Parathyroid adenoma (tissue), 2 donors: ENCODE measurements around the gene LRRC7.

ENCODE experiments used
- H2AFZ ChIP-seq: fragments of 300-600 bp; sonication (generic); one replicate; pipeline ENCODE4 v1.7.0; 2017; ENCODE audit warnings: antibody characterized with exemption, mild to moderate bottlenecking
- H3K27ac ChIP-seq: fragments of 300-600 bp; sonication (generic); one replicate; pipeline ENCODE4 v1.7.0; 2017
- H3K27me3 ChIP-seq: fragments of 300-600 bp; sonication (generic); one replicate; pipeline ENCODE4 v1.7.0; 2017; ENCODE audit warnings: low read length; ENCODE audit not compliant: control insufficient read depth, insufficient read depth
- H3K36me3 ChIP-seq: fragments of 300-600 bp; sonication (generic); one replicate; pipeline ENCODE4 v1.7.0; 2017; ENCODE audit warnings: low read length; ENCODE audit not compliant: control insufficient read depth, insufficient read depth
- H3K4me1 ChIP-seq: fragments of 300-600 bp; sonication (generic); one replicate; pipeline ENCODE4 v1.7.0; 2017; ENCODE audit warnings: control low read depth
- H3K4me2 ChIP-seq: fragments of 300-600 bp; sonication (generic); one replicate; pipeline ENCODE4 v1.7.0; 2017; ENCODE audit warnings: low read length
- H3K4me3 ChIP-seq: fragments of 300-600 bp; sonication (generic); one replicate; pipeline ENCODE4 v1.7.0; 2017; ENCODE audit warnings: low read depth, low read length
- H3K79me2 ChIP-seq: fragments of 300-600 bp; sonication (generic); one replicate; pipeline ENCODE4 v1.7.0; 2017; ENCODE audit warnings: control low read depth
- H3K9ac ChIP-seq: fragments of 300-600 bp; sonication (generic); one replicate; pipeline ENCODE4 v1.7.0; 2017; ENCODE audit warnings: mild to moderate bottlenecking
- H3K9me3 ChIP-seq: fragments of 300-600 bp; sonication (generic); one replicate; pipeline ENCODE4 v1.7.0; 2017; ENCODE audit warnings: low read length; ENCODE audit not compliant: control insufficient read depth
- TF ChIP-seq, protein P1 (sequence below): fragments of 300-600 bp; sonication (generic); IDR thresholded peaks from one replicate; pipeline ENCODE4 v1.7.0; 2017; ENCODE audit warnings: antibody characterized with exemption, mild to moderate bottlenecking
- donor health status: primary hyperparathyroidism.

LRRC7 gene

DNA sequence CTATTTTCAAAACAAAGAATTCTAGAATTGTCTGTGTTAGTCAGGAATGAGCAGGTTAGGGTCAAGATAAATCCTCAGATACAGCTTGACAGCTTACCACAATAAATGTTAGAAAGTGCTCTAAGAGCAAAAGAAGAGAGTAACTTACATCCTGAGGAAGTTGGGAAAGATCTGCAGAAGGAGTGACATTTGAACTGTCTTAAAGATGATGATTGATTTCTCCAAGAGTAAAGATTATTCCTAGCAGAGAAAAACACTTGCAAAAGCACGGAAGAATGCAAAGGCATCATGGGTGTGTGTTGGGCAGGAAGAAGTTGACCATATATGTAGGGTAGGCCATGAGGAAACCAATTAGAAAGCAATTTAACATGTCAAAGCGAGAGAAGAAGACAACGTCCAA is 175.4 kb downstream of the LRRC7 start:
- Histone ChIP-seq H3K9me3 (no peaks in the 10 kb centered on the region), H3K4me3 (no peak overlapping the region), H2AFZ (no peak overlapping the region), H3K36me3 (no peaks in the 10 kb centered on the region), H3K27me3 (no peaks in the 10 kb centered on the region), H3K27ac (no peak overlapping the region), H3K79me2 (no peaks in the 10 kb centered on the region), H3K4me1 (no peaks in the 10 kb centered on the region), H3K9ac (no peak overlapping the region), H3K4me2 (no peak overlapping the region)
- TF ChIP-seq, protein P1, sequence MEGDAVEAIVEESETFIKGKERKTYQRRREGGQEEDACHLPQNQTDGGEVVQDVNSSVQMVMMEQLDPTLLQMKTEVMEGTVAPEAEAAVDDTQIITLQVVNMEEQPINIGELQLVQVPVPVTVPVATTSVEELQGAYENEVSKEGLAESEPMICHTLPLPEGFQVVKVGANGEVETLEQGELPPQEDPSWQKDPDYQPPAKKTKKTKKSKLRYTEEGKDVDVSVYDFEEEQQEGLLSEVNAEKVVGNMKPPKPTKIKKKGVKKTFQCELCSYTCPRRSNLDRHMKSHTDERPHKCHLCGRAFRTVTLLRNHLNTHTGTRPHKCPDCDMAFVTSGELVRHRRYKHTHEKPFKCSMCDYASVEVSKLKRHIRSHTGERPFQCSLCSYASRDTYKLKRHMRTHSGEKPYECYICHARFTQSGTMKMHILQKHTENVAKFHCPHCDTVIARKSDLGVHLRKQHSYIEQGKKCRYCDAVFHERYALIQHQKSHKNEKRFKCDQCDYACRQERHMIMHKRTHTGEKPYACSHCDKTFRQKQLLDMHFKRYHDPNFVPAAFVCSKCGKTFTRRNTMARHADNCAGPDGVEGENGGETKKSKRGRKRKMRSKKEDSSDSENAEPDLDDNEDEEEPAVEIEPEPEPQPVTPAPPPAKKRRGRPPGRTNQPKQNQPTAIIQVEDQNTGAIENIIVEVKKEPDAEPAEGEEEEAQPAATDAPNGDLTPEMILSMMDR: no peak

DNA sequence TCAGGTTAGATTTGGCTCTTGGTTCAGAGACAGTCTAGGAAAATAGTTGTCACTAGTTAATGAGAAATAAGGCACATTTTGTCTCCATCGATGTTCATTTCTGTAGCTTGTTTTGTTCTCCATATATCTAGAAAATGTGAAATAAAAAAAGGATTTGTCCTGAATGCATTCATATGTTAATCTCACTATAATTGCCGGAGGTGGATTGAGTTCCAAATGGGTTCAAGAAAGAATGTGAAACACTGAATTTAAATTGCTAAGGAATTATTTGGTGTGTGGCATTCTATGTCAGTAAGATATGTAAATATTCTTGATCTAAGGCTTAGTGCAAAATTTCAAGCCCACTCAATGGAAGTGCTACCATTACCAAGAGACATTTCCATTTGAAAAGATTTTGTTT is 176.7 kb downstream of the LRRC7 start:
- H3K9ac ChIP-seq: no peak overlapping the region
- no peaks in the 10 kb centered on the region for H3K27me3 ChIP-seq
- H3K36me3 ChIP-seq: no peaks in the 10 kb centered on the region
- TF ChIP-seq, protein P1: no peak
- H3K4me2 ChIP-seq: no peak overlapping the region
- H3K9me3 ChIP-seq: no peaks in the 10 kb centered on the region
- H3K4me3 ChIP-seq: no peak overlapping the region
- H2AFZ ChIP-seq: no peak overlapping the region
- no peaks in the 10 kb centered on the region for H3K79me2 ChIP-seq
- H3K4me1 ChIP-seq: no peaks in the 10 kb centered on the region
- H3K27ac ChIP-seq: no peak overlapping the region

DNA sequence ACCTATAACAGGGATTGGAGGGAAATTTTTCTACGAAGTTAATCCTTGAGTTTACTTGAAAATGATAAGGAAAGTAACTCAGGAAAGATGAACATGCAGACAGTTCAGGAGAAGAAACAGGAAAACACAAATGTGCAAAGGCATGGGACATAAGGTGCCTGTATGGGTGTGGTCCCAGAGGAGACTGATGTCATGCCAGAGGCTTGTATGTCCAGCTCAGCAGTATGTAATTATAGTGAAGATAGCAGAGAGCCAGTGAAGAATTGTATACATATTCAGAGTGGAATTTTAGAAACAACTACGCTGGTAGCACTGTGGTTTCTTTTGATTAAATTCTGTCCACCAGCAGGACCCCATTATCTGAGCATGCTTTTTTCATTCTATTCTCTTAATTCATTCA is 179.5 kb downstream of the LRRC7 start:
- Histone ChIP-seq H3K9ac (no peak overlapping the region), H3K4me3 (no peak overlapping the region), H3K27me3 (no peaks in the 10 kb centered on the region), H3K4me2 (no peak overlapping the region), H3K9me3 (no peaks in the 10 kb centered on the region), H3K27ac (no peak overlapping the region), H3K36me3 (no peaks in the 10 kb centered on the region), H3K4me1 (no peaks in the 10 kb centered on the region), H2AFZ (no peak overlapping the region), H3K79me2 (no peaks in the 10 kb centered on the region)
- TF ChIP-seq, protein P1: no peak

DNA sequence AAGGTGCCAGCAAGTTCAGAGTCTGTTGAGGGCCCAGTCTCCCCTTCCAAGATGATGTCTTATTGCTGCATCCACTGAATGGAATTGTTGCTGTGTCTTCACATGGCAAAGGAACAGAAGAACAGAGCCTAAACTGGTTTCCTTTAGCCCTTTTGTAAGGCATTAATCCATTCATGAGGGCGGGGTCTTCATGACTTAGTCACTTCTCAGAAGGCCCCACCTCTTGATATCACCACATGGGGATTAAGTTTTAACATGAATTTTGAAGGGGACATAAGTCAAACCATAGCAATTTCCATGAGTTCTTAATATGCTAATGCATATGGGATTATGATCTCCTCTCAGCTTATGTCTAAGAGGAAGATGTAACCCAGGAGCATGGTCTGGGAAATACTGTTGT is 182.9 kb downstream of the LRRC7 start:
- Histone ChIP-seq H3K4me3 (no peak overlapping the region), H2AFZ (no peak overlapping the region), H3K4me1 (no peaks in the 10 kb centered on the region), H3K4me2 (no peak overlapping the region), H3K79me2 (no peaks in the 10 kb centered on the region), H3K36me3 (no peaks in the 10 kb centered on the region), H3K9ac (no peak overlapping the region), H3K27me3 (no peaks in the 10 kb centered on the region), H3K27ac (no peak overlapping the region), H3K9me3 (no peaks in the 10 kb centered on the region)
- TF ChIP-seq, protein P1: no peak

DNA sequence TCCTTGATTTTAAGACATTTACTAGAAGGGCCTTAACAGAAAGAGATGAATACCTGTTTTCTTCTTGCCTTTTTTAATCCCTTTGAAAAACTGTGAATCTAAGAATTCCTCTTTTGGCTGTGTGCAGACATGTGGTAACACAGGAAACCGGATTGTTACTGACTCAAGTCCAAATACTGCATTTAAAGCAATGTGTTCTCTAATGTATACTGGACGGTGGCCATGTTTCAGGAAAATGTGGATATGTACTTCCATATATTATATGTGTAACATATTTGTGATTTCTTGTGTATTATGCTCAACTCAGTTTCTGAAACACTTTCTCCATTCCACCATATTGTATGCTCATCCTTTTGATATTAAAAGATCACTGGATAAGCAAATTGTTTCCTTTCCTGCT is 185.1 kb downstream of the LRRC7 start:
- Histone ChIP-seq H3K4me3 (no peak overlapping the region), H3K36me3 (no peaks in the 10 kb centered on the region), H3K9me3 (no peaks in the 10 kb centered on the region), H3K4me2 (no peak overlapping the region), H3K27me3 (no peaks in the 10 kb centered on the region), H3K4me1 (no peaks in the 10 kb centered on the region), H3K27ac (no peak overlapping the region), H3K79me2 (no peaks in the 10 kb centered on the region), H2AFZ (no peak overlapping the region), H3K9ac (no peak overlapping the region)
- TF ChIP-seq, protein P1: no peak
